PC-9 (cell line): ENCODE data around the gene SHROOM3. TPM values are rescaled to one million over a fixed set of nuclear protein-coding genes. Genes with fewer than 3 reads are reported as not detected.

Experiments used
- BruUV-seq: library from RNA; stranded (reverse); fragments of 400-500 nt; replicated peaks from 2 replicates; lab custom pipeline; 2021; lab: Mats Ljungman, UMichigan
- CTCF ChIA-PET: fragments of 300-600 bp; sonication (Branson Sonifier 250); formaldehyde crosslinking; loops from one replicate; lab custom pipeline; 2022; ENCODE audit warnings: antibody characterized with exemption; lab: Charles Lee
- POLR2A ChIA-PET: fragments of 300-600 bp; sonication (Branson Sonifier 250); formaldehyde crosslinking; loops from one replicate; lab custom pipeline; 2022; ENCODE audit warnings: antibody characterized with exemption; ENCODE audit not compliant: unreplicated experiment; lab: Charles Lee
- DNase-seq, 2 experiments: peaks; one replicate each; pipeline versions ENCODE4 v3.0.0 to v3.0.0-alpha.2; 2015 to 2022; ENCODE audit warnings: mixed read lengths in 1 of 2
- H2AFZ ChIP-seq: fragments of 200-600 bp; sonication (generic); 2 replicates; pipeline ENCODE4 v1.8.1; 2017; ENCODE audit warnings: antibody characterized with exemption
- H3F3A ChIP-seq: fragments of 200-600 bp; sonication (generic); 2 replicates; pipeline ENCODE4 v1.8.1; 2017; ENCODE audit warnings: antibody characterized with exemption, mild to moderate bottlenecking, low read depth; ENCODE audit not compliant: insufficient read depth
- H3K27ac ChIP-seq: fragments of 200-600 bp; sonication (generic); 2 replicates; pipeline ENCODE4 v1.6.1; 2016; ENCODE audit warnings: mixed run types
- H3K27me3 ChIP-seq: fragments of 200-600 bp; sonication (generic); 2 replicates; pipeline ENCODE4 v1.6.1; 2016; ENCODE audit warnings: low read depth, mixed run types; ENCODE audit not compliant: insufficient read depth
- H3K36me3 ChIP-seq: fragments of 200-600 bp; sonication (generic); 2 replicates; pipeline ENCODE4 v1.6.1; 2016; ENCODE audit warnings: low read depth, mixed run types
- H3K4me1 ChIP-seq: fragments of 200-600 bp; sonication (generic); replicated peaks from 2 replicates; pipeline ENCODE4 v1.6.1; 2016; ENCODE audit warnings: mixed run types; ENCODE audit not compliant: insufficient read depth
- H3K4me2 ChIP-seq: fragments of 200-600 bp; sonication (generic); 2 replicates; pipeline ENCODE4 v1.6.1; 2017; ENCODE audit warnings: mixed run types
- H3K4me3 ChIP-seq: fragments of 200-600 bp; sonication (generic); 2 replicates; pipeline ENCODE4 v1.6.1; 2016; ENCODE audit warnings: mixed run types
- H3K79me2 ChIP-seq: fragments of 200-600 bp; sonication (generic); 2 replicates; pipeline ENCODE4 v1.6.1; 2017; ENCODE audit warnings: low read depth, mixed run types
- H3K9me2 ChIP-seq: fragments of 200-600 bp; sonication (generic); 2 replicates; pipeline ENCODE4 v1.8.1; 2017; ENCODE audit warnings: mild to moderate bottlenecking; ENCODE audit not compliant: insufficient read depth
- H3K9me3 ChIP-seq: fragments of 200-600 bp; sonication (generic); 2 replicates; pipeline ENCODE4 v1.8.1; 2016; ENCODE audit warnings: low read depth; ENCODE audit not compliant: insufficient read depth
- H4K20me1 ChIP-seq: fragments of 200-600 bp; sonication (generic); 2 replicates; pipeline ENCODE4 v1.8.1; 2017; ENCODE audit not compliant: insufficient read depth
- EZH2 ChIP-seq: fragments of 200-600 bp; sonication (generic); IDR thresholded peaks from 2 replicates; pipeline ENCODE4 v1.8.0; 2017; ENCODE audit warnings: antibody characterized with exemption, low read depth
- intact Hi-C: fragments of 100-400 bp; cut with micrococcal nuclease; formaldehyde crosslinking; loops from one replicate; pipeline ENCODE4 v1.10.0; 2022; ENCODE audit not compliant: unreplicated experiment
- total RNA-seq: library from RNA; stranded (reverse); gene quantifications from 2 replicates; pipeline ENCODE4 v1.2.3, GENCODE V29; 2021
- TF ChIP-seq, protein P1 (sequence below): fragments of 200-600 bp; sonication (generic); conservative IDR thresholded peaks from 2 replicates; pipeline ENCODE4 v1.6.1; 2017; ENCODE audit warnings: mixed run types, antibody characterized with exemption, mild to moderate bottlenecking, moderate library complexity

The SHROOM3 gene
- total RNA-seq, 1 experiment from 2014 or later = 44.3 TPM

DNA sequence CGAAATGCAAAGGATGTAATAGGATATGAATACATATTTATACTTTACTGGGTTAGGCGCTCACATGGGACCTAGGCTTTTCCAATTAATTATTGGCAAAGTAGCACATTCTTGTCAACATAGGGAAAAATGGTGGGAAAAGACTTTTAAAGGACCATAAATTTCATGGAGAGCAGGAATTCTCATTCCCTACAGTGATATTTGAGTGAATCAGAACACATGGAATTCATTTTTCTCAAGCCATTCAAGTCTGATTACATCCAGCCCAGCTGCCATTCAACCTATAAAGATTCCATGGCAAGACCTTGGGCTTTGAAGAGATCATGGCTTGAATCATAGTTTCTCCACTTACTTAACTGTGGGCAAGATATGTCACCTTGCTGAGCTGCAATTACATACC, 312.5 kb downstream of the SHROOM3 start:
- H3K79me2 ChIP-seq = peaks cover 14% of the 10 kb centered on the region
- H3K27me3 ChIP-seq = no peaks in the 10 kb centered on the region
- DNase-seq = no peak
- H3K4me2 ChIP-seq = no peak overlapping the region
- peaks cover 7% of the 10 kb centered on the region for H3F3A ChIP-seq
- no peaks in the 10 kb centered on the region for H3K9me3 ChIP-seq
- intact Hi-C loops = loop anchor here (5.0 kb wide), 2 partner anchors 235 to 315 kb away; no protein-coding TSS in a partner anchor
- no peak overlapping the region for H3K27ac ChIP-seq
- POLR2A ChIA-PET = no interaction called here
- CTCF ChIA-PET = no interaction called here
- H2AFZ ChIP-seq = no peak overlapping the region
- peaks cover 5% of the 10 kb centered on the region; the same call in 1 of the 2 replicates for H3K4me1 ChIP-seq
- no peak overlapping the region for H3K4me3 ChIP-seq
- TF ChIP-seq, protein P1, sequence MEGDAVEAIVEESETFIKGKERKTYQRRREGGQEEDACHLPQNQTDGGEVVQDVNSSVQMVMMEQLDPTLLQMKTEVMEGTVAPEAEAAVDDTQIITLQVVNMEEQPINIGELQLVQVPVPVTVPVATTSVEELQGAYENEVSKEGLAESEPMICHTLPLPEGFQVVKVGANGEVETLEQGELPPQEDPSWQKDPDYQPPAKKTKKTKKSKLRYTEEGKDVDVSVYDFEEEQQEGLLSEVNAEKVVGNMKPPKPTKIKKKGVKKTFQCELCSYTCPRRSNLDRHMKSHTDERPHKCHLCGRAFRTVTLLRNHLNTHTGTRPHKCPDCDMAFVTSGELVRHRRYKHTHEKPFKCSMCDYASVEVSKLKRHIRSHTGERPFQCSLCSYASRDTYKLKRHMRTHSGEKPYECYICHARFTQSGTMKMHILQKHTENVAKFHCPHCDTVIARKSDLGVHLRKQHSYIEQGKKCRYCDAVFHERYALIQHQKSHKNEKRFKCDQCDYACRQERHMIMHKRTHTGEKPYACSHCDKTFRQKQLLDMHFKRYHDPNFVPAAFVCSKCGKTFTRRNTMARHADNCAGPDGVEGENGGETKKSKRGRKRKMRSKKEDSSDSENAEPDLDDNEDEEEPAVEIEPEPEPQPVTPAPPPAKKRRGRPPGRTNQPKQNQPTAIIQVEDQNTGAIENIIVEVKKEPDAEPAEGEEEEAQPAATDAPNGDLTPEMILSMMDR = no peak
- no peak for TF ChIP-seq EZH2
- peaks cover 15% of the 10 kb centered on the region for H3K36me3 ChIP-seq
- peaks cover 7% of the 10 kb centered on the region; the same call in 1 of the 2 replicates for H4K20me1 ChIP-seq
- H3K9me2 ChIP-seq = no peaks in the 10 kb centered on the region
- BruUV-seq = no TSS peak

DNA sequence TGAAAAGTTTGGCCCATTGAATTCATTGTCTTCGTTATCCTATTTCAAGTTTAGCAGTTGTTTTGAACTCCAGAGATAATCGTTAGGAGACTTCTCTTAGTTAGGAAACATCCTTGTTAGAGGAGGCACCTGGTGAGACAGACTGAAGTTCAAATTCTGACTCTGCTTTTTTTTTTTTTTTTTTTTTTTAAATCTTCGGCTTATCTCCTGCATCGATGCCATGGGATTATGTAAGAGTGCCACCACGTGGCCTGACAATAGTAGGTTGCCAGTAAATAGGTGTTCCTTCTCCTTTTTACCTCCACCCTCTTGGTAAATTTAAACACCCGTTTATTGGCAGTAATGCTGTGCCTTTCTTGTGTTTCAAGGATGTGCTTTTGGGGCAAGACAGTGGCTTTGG, 313.6 kb downstream of the SHROOM3 start:
- intact Hi-C loops = loop anchor here (5.0 kb wide), 2 partner anchors 236 to 316 kb away; no protein-coding TSS in a partner anchor
- Histone ChIP-seq H3K4me3 (no peak overlapping the region), H3F3A (peaks cover 7% of the 10 kb centered on the region), H3K36me3 (peaks cover 15% of the 10 kb centered on the region), H3K79me2 (peaks cover 14% of the 10 kb centered on the region), H3K27ac (no peak overlapping the region), H3K27me3 (no peaks in the 10 kb centered on the region), H2AFZ (no peak overlapping the region), H3K4me1 (peaks cover 5% of the 10 kb centered on the region; the same call in 1 of the 2 replicates), H3K9me3 (no peaks in the 10 kb centered on the region), H3K9me2 (no peaks in the 10 kb centered on the region), H3K4me2 (no peak overlapping the region), H4K20me1 (peaks cover 7% of the 10 kb centered on the region; the same call in 1 of the 2 replicates)
- DNase-seq = peak; percentile 22 to 49
- TF ChIP-seq, protein P1 = no peak
- TF ChIP-seq EZH2 = no peak
- ChIA-PET POLR2A (no interaction called here), CTCF (no interaction called here)
- no TSS peak for BruUV-seq

DNA sequence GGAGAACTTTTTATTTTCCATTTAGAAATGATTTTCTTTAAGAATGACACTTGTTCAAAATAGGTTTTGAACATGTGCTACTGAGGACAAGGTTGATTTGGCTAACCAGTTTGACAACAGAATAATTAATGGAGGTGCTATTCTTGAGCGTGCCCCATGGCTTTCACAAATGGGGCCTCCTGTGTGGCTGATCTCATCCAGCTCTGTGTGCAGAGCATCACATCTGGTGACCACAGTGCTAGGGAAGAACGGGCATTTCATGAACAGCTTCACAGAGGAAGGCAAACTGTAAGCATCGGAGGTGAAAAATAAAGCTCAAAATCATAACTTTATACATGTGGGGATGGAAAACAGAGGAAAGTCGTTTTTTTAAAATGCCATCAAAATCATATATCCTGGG, 314.3 kb downstream of the SHROOM3 start:
- H3K4me3 ChIP-seq = no peak overlapping the region
- no peak for TF ChIP-seq EZH2
- TF ChIP-seq, protein P1 = no peak
- BruUV-seq = no TSS peak
- H2AFZ ChIP-seq = no peak overlapping the region
- H3K79me2 ChIP-seq = peaks cover 14% of the 10 kb centered on the region
- intact Hi-C loops = loop anchor here (5.0 kb wide), 2 partner anchors 237 to 317 kb away; no protein-coding TSS in a partner anchor
- H3K9me3 ChIP-seq = no peaks in the 10 kb centered on the region
- no peaks in the 10 kb centered on the region for H3K27me3 ChIP-seq
- ChIA-PET POLR2A (no interaction called here), CTCF (no interaction called here)
- H4K20me1 ChIP-seq = peaks cover 3% of the 10 kb centered on the region; the same call in 1 of the 2 replicates
- peaks cover 7% of the 10 kb centered on the region; the same call in 1 of the 2 replicates for H3F3A ChIP-seq
- DNase-seq = no peak
- peaks cover 15% of the 10 kb centered on the region for H3K36me3 ChIP-seq
- no peaks in the 10 kb centered on the region for H3K9me2 ChIP-seq
- no peak overlapping the region for H3K27ac ChIP-seq
- H3K4me2 ChIP-seq = no peak overlapping the region
- peaks cover 5% of the 10 kb centered on the region; the same call in 1 of the 2 replicates for H3K4me1 ChIP-seq
